Measurements from ENCODE around the gene FBN3.

FBN3 gene

GRCh38 chr19:8096071-8096470, 53.3 kb downstream of the FBN3 start:
- H3K36me3 ChIP-seq (ENCODE audit: control insufficient read depth, insufficient read depth, low read length), result no peaks in the 10 kb centered on the region
- no peaks in the 10 kb centered on the region for H3K27me3 ChIP-seq (replicated peaks; ENCODE audit: control insufficient read depth, insufficient read depth, low read length)
- DNase-seq (ENCODE audit: extremely low read depth, insufficient read length), result no peak
- H3K4me3 ChIP-seq (replicated peaks; ENCODE audit: low read depth, low read length), result no peak overlapping the region
- TF ChIP-seq CTCF (IDR thresholded peaks at IDR 0.05; ENCODE audit: insufficient read depth, low read length, poor library complexity, severe bottlenecking), result peak; percentile 33

DNA sequence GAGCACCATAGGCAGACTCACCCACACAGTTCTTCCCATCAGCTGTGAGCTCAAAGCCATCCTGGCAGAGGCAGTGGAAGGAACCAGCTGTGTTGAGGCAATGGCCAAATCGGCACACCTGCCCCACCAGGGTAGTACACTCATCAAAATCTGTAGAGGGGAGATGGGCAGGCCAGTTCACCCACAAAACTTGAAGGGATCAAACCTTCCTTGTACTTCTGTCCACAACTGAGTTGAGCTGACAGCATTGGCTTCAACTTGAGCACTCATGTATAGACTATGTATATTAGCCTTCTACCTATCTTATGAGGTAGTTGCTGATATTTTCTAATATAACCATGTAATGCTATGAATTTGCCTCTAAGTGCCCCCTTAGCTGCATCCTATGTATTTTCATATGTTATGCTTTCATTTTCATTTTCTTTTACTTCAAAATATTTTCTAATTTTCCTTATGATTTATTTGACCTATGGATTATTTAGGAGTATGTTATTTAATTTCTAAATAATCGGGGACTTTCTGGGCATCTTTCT, 54.0 kb downstream of the FBN3 start:
- H3K4me3 ChIP-seq (replicated peaks; ENCODE audit: low read depth, low read length), result no peak overlapping the region
- no peaks in the 10 kb centered on the region for H3K36me3 ChIP-seq (ENCODE audit: control insufficient read depth, insufficient read depth, low read length)
- no peak for TF ChIP-seq CTCF (IDR thresholded peaks at IDR 0.05; ENCODE audit: insufficient read depth, low read length, poor library complexity, severe bottlenecking)
- H3K27me3 ChIP-seq (replicated peaks; ENCODE audit: control insufficient read depth, insufficient read depth, low read length), result no peaks in the 10 kb centered on the region
- DNase-seq (ENCODE audit: extremely low read depth, insufficient read length), result no peak

DNA sequence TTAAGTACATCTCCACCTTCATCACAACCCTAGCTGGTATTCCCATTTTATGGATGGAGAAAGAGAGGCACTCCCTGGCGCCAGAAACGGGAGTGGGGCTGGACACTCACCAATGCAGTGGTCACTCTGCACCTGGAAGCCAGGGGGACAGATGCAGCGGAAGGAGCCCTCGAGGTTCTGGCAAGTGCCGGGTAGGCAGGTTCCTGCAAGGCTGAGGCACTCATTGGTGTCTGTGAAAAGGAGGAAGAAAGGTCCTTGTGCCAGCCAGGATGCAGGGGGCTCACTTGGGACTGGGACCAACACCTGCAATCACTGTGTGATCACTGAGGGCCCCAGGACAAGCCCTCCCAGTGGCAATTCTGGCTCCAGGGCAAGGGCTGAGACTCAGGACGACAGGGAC, 55.1 kb downstream of the FBN3 start:
- H3K36me3 ChIP-seq (ENCODE audit: control insufficient read depth, insufficient read depth, low read length), result no peaks in the 10 kb centered on the region
- no peak overlapping the region for H3K4me3 ChIP-seq (replicated peaks; ENCODE audit: low read depth, low read length)
- no peaks in the 10 kb centered on the region for H3K27me3 ChIP-seq (replicated peaks; ENCODE audit: control insufficient read depth, insufficient read depth, low read length)
- no peak for DNase-seq (ENCODE audit: extremely low read depth, insufficient read length)
- no peak for TF ChIP-seq CTCF (IDR thresholded peaks at IDR 0.05; ENCODE audit: insufficient read depth, low read length, poor library complexity, severe bottlenecking)

DNA sequence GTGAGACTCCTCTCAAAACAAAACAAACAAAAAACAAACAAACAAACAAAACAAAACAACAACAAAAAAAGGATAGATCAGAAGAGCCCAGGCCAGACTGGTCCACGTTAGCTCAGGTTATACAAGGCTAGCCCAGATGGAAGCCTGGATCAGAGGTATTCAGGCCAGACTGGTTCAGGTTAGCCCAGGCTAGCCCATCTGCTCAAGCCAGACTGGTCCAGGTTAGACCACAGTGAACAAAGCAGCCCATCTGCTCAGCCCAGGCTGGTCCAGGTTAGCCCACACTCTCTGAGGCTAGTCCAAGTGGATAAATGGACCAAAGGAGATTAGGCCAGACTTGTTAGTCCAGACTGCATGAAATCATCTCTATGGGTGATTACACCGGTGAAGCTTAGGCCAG, 55.7 kb downstream of the FBN3 start:
- no peaks in the 10 kb centered on the region for H3K36me3 ChIP-seq (ENCODE audit: control insufficient read depth, insufficient read depth, low read length)
- DNase-seq (ENCODE audit: extremely low read depth, insufficient read length), result no peak
- TF ChIP-seq CTCF (IDR thresholded peaks at IDR 0.05; ENCODE audit: insufficient read depth, low read length, poor library complexity, severe bottlenecking), result no peak
- H3K4me3 ChIP-seq (replicated peaks; ENCODE audit: low read depth, low read length), result no peak overlapping the region
- H3K27me3 ChIP-seq (replicated peaks; ENCODE audit: control insufficient read depth, insufficient read depth, low read length), result no peaks in the 10 kb centered on the region

- no peak for TF ChIP-seq CTCF (IDR thresholded peaks at IDR 0.05; ENCODE audit: insufficient read depth, low read length, poor library complexity, severe bottlenecking)
- Histone ChIP-seq H3K27me3 (replicated peaks; ENCODE audit: control insufficient read depth, insufficient read depth, low read length) (no peaks in the 10 kb centered on the region), H3K36me3 (ENCODE audit: control insufficient read depth, insufficient read depth, low read length) (no peaks in the 10 kb centered on the region), H3K4me3 (replicated peaks; ENCODE audit: low read depth, low read length) (no peak overlapping the region)
- DNase-seq (ENCODE audit: extremely low read depth, insufficient read length), result no peak
These were observed 58.4 kb downstream of the FBN3 start for GRCh38 chr19:8090950-8091349.

All from GM06990 (cell line).